Gastrocnemius medialis (tissue), 4 donors: ENCODE measurements around the gene TMEM272.

ENCODE experiments used
- POLR2A ChIP-seq, 2 donors: fragments of 450-650 bp; IDR thresholded peaks; one replicate each; pipeline ENCODE4 v1.6.1; 2017; ENCODE audit warnings: antibody characterized with exemption in 2 of 2, mild to moderate bottlenecking in 2 of 2, moderate library complexity in 2 of 2
- TF ChIP-seq, protein P1 (sequence below), 5 experiments: fragments of 450-650 bp in 3 of 5; fragments of 200-600 bp in 2 of 5; sonication (generic) in 2 of 5; IDR thresholded peaks in 4 of 5; conservative IDR thresholded peaks in 1 of 5; 1 replicate in 4 of 5; 2 replicates in 1 of 5; pipeline ENCODE4 v1.5.1; 2016 to 2019; ENCODE audit warnings: antibody characterized with exemption in 5 of 5, mild to moderate bottlenecking in 3 of 5, moderate library complexity in 3 of 5

DNA sequence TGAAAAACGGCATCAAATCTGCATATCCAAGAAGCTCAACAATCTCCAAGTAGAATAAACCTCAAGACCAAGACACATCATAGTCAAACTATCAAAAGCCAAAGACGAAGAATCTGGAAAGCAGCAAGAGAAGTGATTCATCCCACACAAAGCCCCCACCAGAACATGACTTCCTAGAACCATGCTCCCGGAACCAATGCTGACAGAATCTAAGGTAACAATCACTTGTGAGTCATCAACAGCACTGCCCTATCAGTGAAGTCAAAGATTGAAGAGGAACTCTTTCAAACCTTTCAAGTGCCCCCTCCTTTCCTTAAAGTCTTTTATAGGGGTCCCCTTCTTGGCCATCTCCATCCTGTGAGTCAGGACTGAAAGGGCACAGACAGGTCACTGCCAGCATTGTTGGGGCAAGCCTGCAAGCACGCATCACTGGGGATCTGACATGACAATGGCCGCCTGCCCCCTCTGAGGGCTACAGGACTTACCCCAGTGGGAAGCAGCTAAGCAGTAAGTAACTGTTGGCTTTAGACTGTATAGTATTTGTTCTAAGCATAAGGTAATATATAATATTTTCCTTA is 16.8 kb upstream of the TMEM272 start, which contains the start of gene CCDC70:
- no peak for TF ChIP-seq POLR2A (IDR thresholded peaks at IDR 0.05)
- TF ChIP-seq, protein P1, sequence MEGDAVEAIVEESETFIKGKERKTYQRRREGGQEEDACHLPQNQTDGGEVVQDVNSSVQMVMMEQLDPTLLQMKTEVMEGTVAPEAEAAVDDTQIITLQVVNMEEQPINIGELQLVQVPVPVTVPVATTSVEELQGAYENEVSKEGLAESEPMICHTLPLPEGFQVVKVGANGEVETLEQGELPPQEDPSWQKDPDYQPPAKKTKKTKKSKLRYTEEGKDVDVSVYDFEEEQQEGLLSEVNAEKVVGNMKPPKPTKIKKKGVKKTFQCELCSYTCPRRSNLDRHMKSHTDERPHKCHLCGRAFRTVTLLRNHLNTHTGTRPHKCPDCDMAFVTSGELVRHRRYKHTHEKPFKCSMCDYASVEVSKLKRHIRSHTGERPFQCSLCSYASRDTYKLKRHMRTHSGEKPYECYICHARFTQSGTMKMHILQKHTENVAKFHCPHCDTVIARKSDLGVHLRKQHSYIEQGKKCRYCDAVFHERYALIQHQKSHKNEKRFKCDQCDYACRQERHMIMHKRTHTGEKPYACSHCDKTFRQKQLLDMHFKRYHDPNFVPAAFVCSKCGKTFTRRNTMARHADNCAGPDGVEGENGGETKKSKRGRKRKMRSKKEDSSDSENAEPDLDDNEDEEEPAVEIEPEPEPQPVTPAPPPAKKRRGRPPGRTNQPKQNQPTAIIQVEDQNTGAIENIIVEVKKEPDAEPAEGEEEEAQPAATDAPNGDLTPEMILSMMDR (IDR thresholded peaks at IDR 0.05 in 4 of 5, conservative IDR thresholded peaks at IDR 0.05 in 1 of 5) = no peak
